ENCODE measurements around the gene ACVR2B. TPM values are rescaled to one million over a fixed set of nuclear protein-coding genes. Genes with fewer than 3 reads are reported as not detected.

Gene ACVR2B
- total RNA-seq, 4 donors from 2014 or later = 3.8 to 15.1 (median 5.7) TPM

GRCh38 chr3:38479431-38480092 lies 25.9 kb downstream of the ACVR2B start:
- TF ChIP-seq CTCF (IDR thresholded peaks at IDR 0.05; ENCODE audit: low read depth) = no peak

DNA sequence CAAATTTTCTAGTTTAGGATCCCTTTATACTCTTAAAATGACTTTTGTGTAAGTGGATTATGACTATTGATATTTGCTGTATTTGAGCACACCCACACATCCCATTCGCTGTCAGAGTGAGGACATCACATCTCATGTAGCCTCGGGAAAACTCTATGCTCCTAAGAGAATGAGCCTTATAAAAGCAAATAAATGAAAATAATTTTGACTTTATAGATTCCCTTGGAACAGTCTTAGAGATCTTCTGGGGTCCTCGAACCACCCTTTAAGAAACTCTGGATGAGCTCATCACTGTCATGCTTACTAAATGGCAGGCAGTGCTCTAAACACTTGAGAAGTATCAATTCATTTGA lies 26.4 kb downstream of the ACVR2B start:
- no peak for TF ChIP-seq CTCF (IDR thresholded peaks at IDR 0.05; ENCODE audit: low read depth)

DNA sequence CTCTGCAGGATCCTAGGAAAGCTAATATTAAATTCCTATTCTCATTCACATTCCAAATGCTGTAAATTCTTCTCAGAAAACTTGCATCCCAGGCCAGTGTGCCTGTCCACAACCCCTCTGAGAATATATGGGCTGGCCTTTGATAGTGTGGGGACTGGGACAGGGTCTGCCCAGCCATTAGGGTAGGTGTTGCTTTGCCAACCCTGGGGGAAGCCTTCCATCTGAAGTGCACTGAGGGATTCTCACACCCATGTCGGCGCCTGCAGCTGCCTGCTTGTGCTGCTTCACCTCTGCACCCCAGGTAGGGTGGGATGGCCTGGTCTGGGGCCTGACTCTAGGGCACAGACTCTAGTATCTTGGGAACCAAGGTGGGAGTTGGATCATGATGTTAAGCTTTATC lies 27.2 kb downstream of the ACVR2B start:
- no peak for TF ChIP-seq CTCF (IDR thresholded peaks at IDR 0.05; ENCODE audit: low read depth)

DNA sequence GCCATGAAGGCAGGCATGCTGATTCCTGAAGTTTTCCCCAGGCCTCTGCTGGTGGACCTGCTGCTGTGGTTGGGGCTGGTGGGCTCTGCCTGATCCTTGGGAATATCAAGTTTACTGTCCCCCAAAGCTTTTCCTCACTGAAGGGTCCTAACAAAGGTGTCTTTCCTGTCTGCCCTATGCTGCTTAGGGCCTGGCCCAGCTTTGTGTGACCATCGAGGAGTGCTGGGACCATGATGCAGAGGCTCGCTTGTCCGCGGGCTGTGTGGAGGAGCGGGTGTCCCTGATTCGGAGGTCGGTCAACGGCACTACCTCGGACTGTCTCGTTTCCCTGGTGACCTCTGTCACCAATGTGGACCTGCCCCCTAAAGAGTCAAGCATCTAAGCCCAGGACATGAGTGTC lies 29.3 kb downstream of the ACVR2B start:
- TF ChIP-seq CTCF (IDR thresholded peaks at IDR 0.05; ENCODE audit: low read depth) = no peak

DNA sequence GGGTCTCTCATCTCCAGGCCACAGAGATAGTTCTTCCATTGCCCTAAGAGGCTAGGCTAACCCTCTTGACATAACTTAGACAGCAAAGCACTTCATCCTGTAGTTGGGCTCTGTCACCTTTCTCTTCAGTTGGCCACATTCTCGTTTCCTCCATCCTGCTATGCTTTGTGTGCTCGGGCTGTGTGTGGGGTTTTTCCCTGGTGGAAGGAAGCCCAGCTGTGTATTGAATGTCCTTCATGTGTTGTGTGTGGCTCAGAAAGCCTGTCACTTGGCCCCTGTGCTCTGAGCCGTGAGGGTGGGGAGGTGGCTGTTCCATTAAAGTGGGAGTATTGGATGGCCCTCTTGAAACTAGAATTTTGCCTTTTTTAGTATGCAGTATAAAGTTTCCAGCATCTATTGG lies 33.6 kb downstream of the ACVR2B start:
- no peak for TF ChIP-seq CTCF (IDR thresholded peaks at IDR 0.05; ENCODE audit: low read depth)

GRCh38 chr3:38488949-38489348 lies 35.3 kb downstream of the ACVR2B start:
- TF ChIP-seq CTCF (IDR thresholded peaks at IDR 0.05; ENCODE audit: low read depth) = no peak

- TF ChIP-seq CTCF (IDR thresholded peaks at IDR 0.05; ENCODE audit: low read depth) = no peak
These were observed 36.1 kb downstream of the ACVR2B start for GRCh38 chr3:38489766-38490165.

Data from subcutaneous adipose tissue (tissue), 4 donors.